Nephron (organoid): Measurements from ENCODE around the gene PIGV.

Experiments used
- H3K27ac Mint-ChIP-seq, 3 experiments: 2 replicates each; pipeline ENCODE4 v1.8.0; 2020; ENCODE audit warnings: mixed read lengths in 3 of 3, mild to moderate bottlenecking in 2 of 3, moderate library complexity in 1 of 3
- H3K27me3 Mint-ChIP-seq: 2 replicates; pipeline ENCODE4 v1.8.0; 2021; ENCODE audit warnings: low read depth, mild to moderate bottlenecking, moderate library complexity, mixed read lengths
- H3K36me3 Mint-ChIP-seq: 2 replicates; pipeline ENCODE4 v1.8.0; 2020; ENCODE audit warnings: low read depth, mixed read lengths
- H3K4me1 Mint-ChIP-seq: 2 replicates; pipeline ENCODE4 v1.8.0; 2020; ENCODE audit warnings: mixed read lengths
- H3K4me3 Mint-ChIP-seq, 3 experiments: 2 replicates each; pipeline ENCODE4 v1.8.0; 2020; ENCODE audit warnings: mild to moderate bottlenecking in 3 of 3, mixed read lengths in 3 of 3, moderate library complexity in 2 of 3
- H3K9me3 Mint-ChIP-seq: 2 replicates; pipeline ENCODE4 v1.8.0; 2020; ENCODE audit warnings: mixed read lengths
- TF ChIP-seq, protein P1 (sequence below), 3 experiments: fragments of 200-600 bp; sonication (generic); IDR thresholded peaks; one replicate each; pipeline ENCODE4 v1.5.0; 2021; ENCODE audit warnings: antibody characterized with exemption in 3 of 3; ENCODE audit not compliant: unreplicated experiment in 3 of 3

The PIGV gene

DNA sequence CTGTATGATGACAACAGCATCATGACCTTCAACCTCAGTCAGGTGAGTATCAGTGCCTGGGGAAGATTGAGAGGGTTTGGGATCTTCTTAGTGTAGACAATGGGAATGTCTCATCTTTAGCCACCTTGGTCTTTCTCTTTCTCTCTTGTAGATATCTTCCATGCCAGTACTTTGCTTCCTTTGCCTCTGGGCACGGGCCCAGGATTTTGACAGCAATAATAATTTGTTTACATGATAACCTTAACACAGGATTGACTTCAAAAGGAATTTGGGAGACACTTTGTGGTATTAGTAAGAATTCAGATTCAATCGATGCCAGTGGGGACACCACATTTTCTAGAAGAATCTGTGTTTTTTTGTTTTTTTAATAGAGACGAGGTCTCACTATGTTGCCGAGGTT lies 12.1 kb upstream of the PIGV start:
- no peaks in the 10 kb centered on the region for H3K27me3 Mint-ChIP-seq
- H3K27ac Mint-ChIP-seq, result no peak overlapping the region
- no peaks in the 10 kb centered on the region for H3K9me3 Mint-ChIP-seq
- peaks cover 13% of the 10 kb centered on the region for H3K4me1 Mint-ChIP-seq
- H3K36me3 Mint-ChIP-seq, result peaks cover 86% of the 10 kb centered on the region
- TF ChIP-seq, protein P1, sequence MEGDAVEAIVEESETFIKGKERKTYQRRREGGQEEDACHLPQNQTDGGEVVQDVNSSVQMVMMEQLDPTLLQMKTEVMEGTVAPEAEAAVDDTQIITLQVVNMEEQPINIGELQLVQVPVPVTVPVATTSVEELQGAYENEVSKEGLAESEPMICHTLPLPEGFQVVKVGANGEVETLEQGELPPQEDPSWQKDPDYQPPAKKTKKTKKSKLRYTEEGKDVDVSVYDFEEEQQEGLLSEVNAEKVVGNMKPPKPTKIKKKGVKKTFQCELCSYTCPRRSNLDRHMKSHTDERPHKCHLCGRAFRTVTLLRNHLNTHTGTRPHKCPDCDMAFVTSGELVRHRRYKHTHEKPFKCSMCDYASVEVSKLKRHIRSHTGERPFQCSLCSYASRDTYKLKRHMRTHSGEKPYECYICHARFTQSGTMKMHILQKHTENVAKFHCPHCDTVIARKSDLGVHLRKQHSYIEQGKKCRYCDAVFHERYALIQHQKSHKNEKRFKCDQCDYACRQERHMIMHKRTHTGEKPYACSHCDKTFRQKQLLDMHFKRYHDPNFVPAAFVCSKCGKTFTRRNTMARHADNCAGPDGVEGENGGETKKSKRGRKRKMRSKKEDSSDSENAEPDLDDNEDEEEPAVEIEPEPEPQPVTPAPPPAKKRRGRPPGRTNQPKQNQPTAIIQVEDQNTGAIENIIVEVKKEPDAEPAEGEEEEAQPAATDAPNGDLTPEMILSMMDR (IDR thresholded peaks at IDR 0.05; ENCODE audit: unreplicated experiment in 3 of 3), result no peak
- H3K4me3 Mint-ChIP-seq, result no peak overlapping the region

DNA sequence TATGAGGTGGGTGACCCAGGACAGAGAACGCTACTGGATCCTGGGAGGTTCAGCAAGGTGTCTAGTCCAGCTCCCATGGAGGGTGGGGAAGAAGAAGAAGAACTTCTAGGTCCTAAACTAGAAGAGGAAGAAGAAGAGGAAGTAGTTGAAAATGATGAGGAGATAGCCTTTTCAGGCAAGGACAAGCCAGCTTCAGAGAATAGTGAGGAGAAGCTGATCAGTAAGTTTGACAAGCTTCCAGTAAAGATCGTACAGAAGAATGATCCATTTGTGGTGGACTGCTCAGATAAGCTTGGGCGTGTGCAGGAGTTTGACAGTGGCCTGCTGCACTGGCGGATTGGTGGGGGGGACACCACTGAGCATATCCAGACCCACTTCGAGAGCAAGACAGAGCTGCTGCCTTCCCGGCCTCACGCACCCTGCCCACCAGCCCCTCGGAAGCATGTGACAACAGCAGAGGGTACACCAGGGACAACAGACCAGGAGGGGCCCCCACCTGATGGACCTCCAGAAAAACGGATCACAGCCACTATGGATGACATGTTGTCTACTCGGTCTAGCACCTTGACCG lies 8.6 kb upstream of the PIGV start:
- H3K4me1 Mint-ChIP-seq, result peaks cover 21% of the 10 kb centered on the region
- H3K27ac Mint-ChIP-seq, result no peak overlapping the region
- no peaks in the 10 kb centered on the region for H3K27me3 Mint-ChIP-seq
- TF ChIP-seq, protein P1 (IDR thresholded peaks at IDR 0.05; ENCODE audit: unreplicated experiment in 3 of 3), result no peak
- H3K36me3 Mint-ChIP-seq, result peaks cover 77% of the 10 kb centered on the region
- no peak overlapping the region for H3K4me3 Mint-ChIP-seq
- H3K9me3 Mint-ChIP-seq, result no peaks in the 10 kb centered on the region

DNA sequence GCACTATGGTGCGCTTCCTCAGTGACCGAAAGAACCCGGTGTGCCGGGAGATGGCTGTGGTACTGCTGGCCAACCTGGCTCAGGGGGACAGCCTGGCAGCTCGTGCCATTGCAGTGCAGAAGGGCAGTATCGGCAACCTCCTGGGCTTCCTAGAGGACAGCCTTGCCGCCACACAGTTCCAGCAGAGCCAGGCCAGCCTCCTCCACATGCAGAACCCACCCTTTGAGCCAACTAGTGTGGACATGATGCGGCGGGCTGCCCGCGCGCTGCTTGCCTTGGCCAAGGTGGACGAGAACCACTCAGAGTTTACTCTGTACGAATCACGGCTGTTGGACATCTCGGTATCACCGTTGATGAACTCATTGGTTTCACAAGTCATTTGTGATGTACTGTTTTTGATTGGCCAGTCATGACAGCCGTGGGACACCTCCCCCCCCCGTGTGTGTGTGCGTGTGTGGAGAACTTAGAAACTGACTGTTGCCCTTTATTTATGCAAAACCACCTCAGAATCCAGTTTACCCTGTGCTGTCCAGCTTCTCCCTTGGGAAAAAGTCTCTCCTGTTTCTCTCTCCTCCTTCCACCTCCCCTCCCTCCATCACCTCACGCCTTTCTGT lies 7.3 kb upstream of the PIGV start:
- Mint-ChIP-seq H3K27ac (no peak overlapping the region), H3K9me3 (no peaks in the 10 kb centered on the region), H3K4me1 (peaks cover 32% of the 10 kb centered on the region), H3K27me3 (no peaks in the 10 kb centered on the region), H3K36me3 (peaks cover 64% of the 10 kb centered on the region), H3K4me3 (no peak overlapping the region)
- TF ChIP-seq, protein P1 (IDR thresholded peaks at IDR 0.05; ENCODE audit: unreplicated experiment in 3 of 3), result no peak

DNA sequence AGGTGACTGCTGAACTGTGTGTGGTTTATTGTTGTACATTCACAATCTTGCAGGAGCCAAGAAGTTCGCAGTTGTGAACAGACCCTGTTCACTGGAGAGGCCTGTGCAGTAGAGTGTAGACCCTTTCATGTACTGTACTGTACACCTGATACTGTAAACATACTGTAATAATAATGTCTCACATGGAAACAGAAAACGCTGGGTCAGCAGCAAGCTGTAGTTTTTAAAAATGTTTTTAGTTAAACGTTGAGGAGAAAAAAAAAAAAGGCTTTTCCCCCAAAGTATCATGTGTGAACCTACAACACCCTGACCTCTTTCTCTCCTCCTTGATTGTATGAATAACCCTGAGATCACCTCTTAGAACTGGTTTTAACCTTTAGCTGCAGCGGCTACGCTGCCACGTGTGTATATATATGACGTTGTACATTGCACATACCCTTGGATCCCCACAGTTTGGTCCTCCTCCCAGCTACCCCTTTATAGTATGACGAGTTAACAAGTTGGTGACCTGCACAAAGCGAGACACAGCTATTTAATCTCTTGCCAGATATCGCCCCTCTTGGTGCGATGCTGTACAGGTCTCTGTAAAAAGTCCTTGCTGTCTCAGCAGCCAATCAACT lies 6.4 kb upstream of the PIGV start:
- Mint-ChIP-seq H3K9me3 (no peaks in the 10 kb centered on the region), H3K27ac (peak overlapping the region in 2 of 3 experiments; percentile 4 to 49), H3K36me3 (peaks cover 57% of the 10 kb centered on the region), H3K4me3 (no peak overlapping the region), H3K27me3 (no peaks in the 10 kb centered on the region), H3K4me1 (peaks cover 40% of the 10 kb centered on the region)
- TF ChIP-seq, protein P1 (IDR thresholded peaks at IDR 0.05; ENCODE audit: unreplicated experiment in 3 of 3), result no peak

DNA sequence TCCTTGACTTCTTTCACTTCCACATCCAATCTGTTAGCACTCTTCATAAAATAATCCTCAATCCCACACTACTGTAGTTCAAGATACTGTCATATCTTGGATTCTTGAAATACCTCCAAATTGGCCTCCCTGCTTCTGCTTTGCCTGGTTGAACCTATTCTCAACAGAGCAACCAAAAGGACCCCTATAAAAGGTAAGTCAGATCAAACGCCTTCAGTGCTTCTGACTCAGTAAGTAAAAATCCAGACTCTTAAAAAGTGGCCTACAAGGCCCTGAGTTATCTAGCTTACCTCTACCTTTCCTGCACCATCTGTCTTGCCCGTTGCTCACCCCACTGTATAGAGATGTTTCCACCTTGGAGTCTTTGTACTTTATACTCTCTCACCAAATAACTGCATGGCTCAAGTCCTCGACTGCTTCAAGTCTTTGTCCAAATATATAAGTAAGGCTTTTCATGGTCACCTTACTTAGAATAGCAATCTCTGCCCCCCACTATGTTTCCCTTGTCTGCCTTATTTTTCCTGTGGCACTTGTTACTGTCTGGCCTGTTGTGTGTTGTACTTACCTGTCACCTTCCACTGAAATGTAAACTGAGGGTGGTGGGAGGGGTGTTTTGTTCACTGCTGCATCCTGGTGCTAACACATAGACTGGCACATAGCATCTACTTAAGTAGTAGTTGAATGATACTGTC lies 5.1 kb upstream of the PIGV start:
- H3K4me1 Mint-ChIP-seq, result peaks cover 51% of the 10 kb centered on the region
- H3K36me3 Mint-ChIP-seq, result peaks cover 49% of the 10 kb centered on the region
- no peak overlapping the region for H3K4me3 Mint-ChIP-seq
- H3K27ac Mint-ChIP-seq, result peak overlapping the region; percentile 12 to 100 (median 98)
- TF ChIP-seq, protein P1 (IDR thresholded peaks at IDR 0.05; ENCODE audit: unreplicated experiment in 3 of 3), result no peak
- peaks cover 7% of the 10 kb centered on the region for H3K27me3 Mint-ChIP-seq
- H3K9me3 Mint-ChIP-seq, result no peaks in the 10 kb centered on the region
